ENCODE measurements around the gene RABGAP1L. TPM values are rescaled to one million over a fixed set of nuclear protein-coding genes. Genes with fewer than 3 reads are reported as not detected.

RABGAP1L gene
- total and polyA plus RNA-seq, 2 of the 8 experiments (the other 6 are each of a cell fraction or from before 2014, with no cell fraction given), result 33.3 to 156 TPM

DNA sequence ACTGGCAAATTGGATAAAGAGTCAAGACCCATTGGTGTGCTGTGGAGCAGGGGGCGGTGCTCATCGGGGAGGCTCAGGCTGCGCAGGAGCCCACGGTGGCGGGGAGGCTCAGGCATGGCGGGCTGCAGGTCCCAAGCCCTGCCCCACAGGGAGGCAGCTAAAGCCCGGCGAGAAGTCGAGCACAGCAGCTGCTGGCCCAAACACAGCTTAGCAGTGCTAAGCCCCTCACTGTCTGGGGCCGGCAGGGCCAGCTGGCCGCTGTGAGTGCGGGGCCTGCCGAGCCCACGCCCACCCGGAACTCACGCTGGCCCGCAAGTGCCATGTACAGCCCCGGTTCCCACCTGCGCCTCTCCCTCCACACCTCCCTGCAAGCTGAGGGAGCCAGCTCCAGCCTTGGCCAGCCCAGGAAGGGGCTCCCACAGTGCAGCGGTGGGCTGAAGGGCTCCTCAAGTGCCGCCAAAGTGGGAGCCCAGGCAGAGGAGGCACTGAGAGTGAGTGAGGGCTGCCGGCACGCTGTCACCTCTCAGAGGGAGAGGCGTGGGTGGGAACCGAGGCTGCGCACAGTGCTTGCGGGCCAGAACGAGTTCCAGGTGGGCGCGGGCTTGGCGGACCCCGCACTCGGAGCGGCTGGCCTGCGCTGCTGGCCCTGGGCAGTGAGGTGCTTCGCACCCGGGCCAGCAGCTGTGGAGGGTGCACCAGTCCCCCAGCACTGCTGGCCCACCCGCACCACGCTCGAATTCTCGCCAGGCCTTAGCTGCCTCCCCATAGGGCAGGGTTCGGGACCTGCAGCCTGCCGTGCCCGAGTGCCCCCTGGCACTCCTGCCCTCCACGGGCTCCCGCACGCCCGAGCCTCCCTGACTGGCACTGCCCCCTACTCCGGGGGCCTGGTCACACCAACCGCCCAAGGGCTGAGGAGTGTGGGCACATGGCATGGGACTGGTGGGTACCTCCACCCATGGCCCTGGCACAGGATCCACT is 551.8 kb downstream of the RABGAP1L start:
- H3K79me1 ChIP-seq (ENCODE audit: low read depth, low read length), result no peaks in the 10 kb centered on the region
- H3K56ac ChIP-seq (replicated peaks; ENCODE audit: insufficient read length, low read depth, low read length), result no peak overlapping the region
- no peaks in the 10 kb centered on the region for H3K23me2 ChIP-seq (ENCODE audit: low read depth, low read length)

More for the DNA sequence above, 551.8 kb downstream of the RABGAP1L start:
- Histone ChIP-seq H4K8ac (ENCODE audit: extremely low read depth, insufficient read depth, low read length) (no peak overlapping the region), H2BK12ac (ENCODE audit: low read depth, low read length) (no peak overlapping the region), H2BK15ac (ENCODE audit: low read length) (no peak overlapping the region), H3K18ac (ENCODE audit: extremely low read depth, low read length) (no peak overlapping the region), H3K36me3 (ENCODE audit: control insufficient read depth in 2 of 4, insufficient read depth in 4 of 4, low read length in 3 of 4) (no peaks in the 10 kb centered on the region), H4K91ac (replicated peaks; ENCODE audit: insufficient read length, low read length) (no peak overlapping the region), H3K9ac (replicated peaks in 1 of 4; ENCODE audit: extremely low read depth in 1 of 4, low read depth in 3 of 4, low read length in 3 of 4) (no peak overlapping the region), H4K5ac (ENCODE audit: insufficient read length, low read depth, low read length) (no peak overlapping the region), H3K14ac (ENCODE audit: insufficient read length) (no peak overlapping the region), H2BK120ac (replicated peaks; ENCODE audit: low read depth, low read length) (no peak overlapping the region), H3K27ac (ENCODE audit: low read depth, low read length) (no peak overlapping the region), H3K9me3 (ENCODE audit: insufficient read depth in 2 of 2, low read depth in 1 of 2, low read length in 1 of 2) (peaks cover 3 to 10% of the 10 kb centered on the region in 2 experiments; a peak in 2 of 4 replicates), H3K4me3 (ENCODE audit: extremely low read depth in 1 of 4, insufficient read depth in 2 of 4, low read depth in 3 of 4, low read length in 4 of 4) (no peak overlapping the region), H4K20me1 (replicated peaks in 1 of 2; ENCODE audit: control insufficient read depth in 1 of 2, insufficient read depth in 2 of 2, low read length in 2 of 2) (no peaks in the 10 kb centered on the region), H3K79me2 (ENCODE audit: control insufficient read depth in 1 of 2, insufficient read depth in 2 of 2, low read length in 2 of 2) (no peaks in the 10 kb centered on the region), H3K4me1 (replicated peaks in 1 of 4; ENCODE audit: control insufficient read depth in 3 of 4, insufficient read depth in 4 of 4, low read length in 3 of 4) (no peaks in the 10 kb centered on the region), H3K4me2 (ENCODE audit: insufficient read depth in 1 of 2, low read depth in 2 of 2, low read length in 2 of 2) (no peak overlapping the region), H3K23ac (ENCODE audit: insufficient read length) (no peak overlapping the region), H2BK5ac (ENCODE audit: low read depth, low read length) (no peak overlapping the region), H2AK5ac (ENCODE audit: low read depth, low read length) (no peak overlapping the region), H2AFZ (ENCODE audit: low read length) (no peak overlapping the region), H2BK20ac (ENCODE audit: low read length) (no peak overlapping the region), H3K4ac (replicated peaks; ENCODE audit: insufficient read length, low read depth, low read length) (no peak overlapping the region), H3K27me3 (replicated peaks in 1 of 4; ENCODE audit: control insufficient read depth in 3 of 4, extremely low read depth in 1 of 4, insufficient read depth in 3 of 4, low read length in 3 of 4) (no peaks in the 10 kb centered on the region)
- ChIA-PET POLR2A (ENCODE audit: partially characterized antibody) (no interaction called here), CTCF (ENCODE audit: partially characterized antibody) (interaction anchor here (0.8 to 1.3 kb wide), 5 partner anchors 8 to 37 kb away, joined by 3 read pairs; no protein-coding TSS in a partner anchor)
- 91% methylated on average over 48 of the region's 50 CpGs; no CpG with 5 or more reads in 1 of the 2 experiments for WGBS, 2 experiments (ENCODE audit: extremely low coverage in 1 of 2, insufficient coverage in 1 of 2, insufficient read length in 1 of 2, insufficient replicate concordance in 2 of 2, low coverage in 1 of 2, low lambda C conversion rate in 2 of 2, missing lambda C conversion rate in 1 of 2)
- TF ChIP-seq BRCA1 (IDR thresholded peaks at IDR 0.05; ENCODE audit: low read depth, low read length), result no peak
- TF ChIP-seq ZNF274 (IDR thresholded peaks at IDR 0.05; ENCODE audit: borderline replicate concordance, extremely low read depth, low read length), result no peak
- no peak for TF ChIP-seq JUND (IDR thresholded peaks at IDR 0.05; ENCODE audit: low read length)
- TF ChIP-seq TCF12 (IDR thresholded peaks at IDR 0.05; ENCODE audit: low read depth, low read length), result no peak
- TF ChIP-seq CEBPB (IDR thresholded peaks at IDR 0.05; ENCODE audit: low read depth, low read length), result no peak
- TF ChIP-seq KDM1A (IDR thresholded peaks at IDR 0.05; ENCODE audit: borderline replicate concordance, low read length), result no peak
- TF ChIP-seq YY1 (IDR thresholded peaks at IDR 0.05; ENCODE audit: low read depth, low read length), result no peak
- FAIRE-seq (no peak), DNase-seq (ENCODE audit: low read depth in 1 of 2, low spot score in 2 of 2) (no peak)

All from H1 (cell line).